Loucy (cell line): ENCODE results near the gene CEBPB.

Experiments used
- CTCF ChIP-seq: fragments of 200-600 bp; sonication (generic); conservative IDR thresholded peaks from 2 replicates; pipeline ENCODE4 v1.5.1; 2014; ENCODE audit warnings: mild to moderate bottlenecking, antibody characterized with exemption, low read length
- EZH2phosphoT487 ChIP-seq: fragments of 200-600 bp; IDR thresholded peaks from 2 replicates; pipeline ENCODE4 v1.6.1; 2018; ENCODE audit warnings: antibody characterized with exemption, mild to moderate bottlenecking, moderate library complexity, borderline replicate concordance

- TF ChIP-seq CTCF (no peak), EZH2phosphoT487 (no peak)
These were observed 864 bp upstream of the CEBPB start for GRCh38 chr20:50189681-50190250.
